Stimulated activated CD8-positive, alpha-beta memory T cell treated with anti-CD3 and anti-CD28 coated beads, Interleukin-4, amount 100 ng/mL, for 4 hours (primary cell): Measurements from ENCODE around the gene MGMT.

Experiments
- DNase-seq, 2 donors: peaks; one replicate each; pipeline ENCODE4 v3.0.0-alpha.2; 2020; ENCODE audit warnings: low read depth in 2 of 2, low spot score in 1 of 2

Gene MGMT

DNA sequence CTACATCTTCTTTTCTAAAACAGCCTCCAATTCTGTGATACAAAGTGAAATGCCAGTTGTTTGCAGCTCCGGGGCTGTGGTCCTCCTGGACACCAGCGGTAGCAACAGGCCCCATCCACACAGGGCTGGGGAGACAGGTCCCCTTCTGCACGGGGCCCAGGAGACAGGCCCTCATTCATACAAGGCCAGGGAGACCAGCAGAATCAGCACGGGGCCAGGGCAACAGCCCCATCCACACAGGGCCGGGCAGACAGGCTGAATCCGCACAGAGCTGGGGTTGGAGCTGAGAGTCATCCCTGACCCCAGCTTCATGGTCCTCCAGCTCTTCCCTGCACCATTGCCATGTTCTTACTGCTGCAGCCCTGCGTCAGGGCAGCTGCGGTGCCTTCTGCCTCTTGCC is 238.6 kb downstream of the MGMT start:
- no peak for DNase-seq

DNA sequence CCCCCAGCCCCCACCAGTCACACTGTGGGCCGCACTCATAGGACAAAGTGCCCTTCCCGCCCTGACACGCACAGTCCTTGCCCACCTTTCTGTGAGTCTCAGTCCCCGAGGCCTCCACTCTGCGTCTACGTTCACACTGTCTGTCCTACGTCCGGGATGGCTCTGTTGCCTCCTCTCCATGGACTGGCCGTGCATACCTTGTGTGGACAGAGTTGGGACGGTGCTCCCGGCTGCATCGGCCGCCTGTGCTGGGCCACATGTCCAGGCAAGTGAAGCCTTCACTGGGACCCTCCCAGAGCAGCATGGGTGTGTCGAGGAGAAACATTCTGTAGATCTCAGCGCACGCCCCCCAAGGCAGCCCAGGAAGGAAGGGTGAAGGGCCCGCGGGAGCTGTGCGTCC is 239.0 kb downstream of the MGMT start:
- DNase-seq = no peak

DNA sequence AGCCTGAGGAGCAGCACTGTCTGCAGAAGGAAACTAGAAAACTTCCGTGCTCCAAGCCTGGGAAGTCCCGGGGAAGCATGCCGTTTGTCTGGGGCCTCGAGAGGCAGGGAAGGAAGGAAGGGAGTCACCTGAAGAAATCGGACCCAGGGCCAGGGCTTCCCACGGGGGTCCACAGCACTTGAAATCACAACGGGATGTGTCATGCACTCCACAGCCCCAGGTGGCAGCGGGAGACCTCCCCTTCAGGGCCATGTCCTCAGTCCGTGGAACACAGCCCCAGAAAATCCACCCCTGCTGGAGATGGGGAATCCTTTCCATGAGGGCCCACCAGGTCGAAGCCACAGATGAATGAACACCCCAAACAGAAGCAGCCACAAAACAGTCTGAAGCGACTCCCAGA is 239.5 kb downstream of the MGMT start:
- DNase-seq = no peak

DNA sequence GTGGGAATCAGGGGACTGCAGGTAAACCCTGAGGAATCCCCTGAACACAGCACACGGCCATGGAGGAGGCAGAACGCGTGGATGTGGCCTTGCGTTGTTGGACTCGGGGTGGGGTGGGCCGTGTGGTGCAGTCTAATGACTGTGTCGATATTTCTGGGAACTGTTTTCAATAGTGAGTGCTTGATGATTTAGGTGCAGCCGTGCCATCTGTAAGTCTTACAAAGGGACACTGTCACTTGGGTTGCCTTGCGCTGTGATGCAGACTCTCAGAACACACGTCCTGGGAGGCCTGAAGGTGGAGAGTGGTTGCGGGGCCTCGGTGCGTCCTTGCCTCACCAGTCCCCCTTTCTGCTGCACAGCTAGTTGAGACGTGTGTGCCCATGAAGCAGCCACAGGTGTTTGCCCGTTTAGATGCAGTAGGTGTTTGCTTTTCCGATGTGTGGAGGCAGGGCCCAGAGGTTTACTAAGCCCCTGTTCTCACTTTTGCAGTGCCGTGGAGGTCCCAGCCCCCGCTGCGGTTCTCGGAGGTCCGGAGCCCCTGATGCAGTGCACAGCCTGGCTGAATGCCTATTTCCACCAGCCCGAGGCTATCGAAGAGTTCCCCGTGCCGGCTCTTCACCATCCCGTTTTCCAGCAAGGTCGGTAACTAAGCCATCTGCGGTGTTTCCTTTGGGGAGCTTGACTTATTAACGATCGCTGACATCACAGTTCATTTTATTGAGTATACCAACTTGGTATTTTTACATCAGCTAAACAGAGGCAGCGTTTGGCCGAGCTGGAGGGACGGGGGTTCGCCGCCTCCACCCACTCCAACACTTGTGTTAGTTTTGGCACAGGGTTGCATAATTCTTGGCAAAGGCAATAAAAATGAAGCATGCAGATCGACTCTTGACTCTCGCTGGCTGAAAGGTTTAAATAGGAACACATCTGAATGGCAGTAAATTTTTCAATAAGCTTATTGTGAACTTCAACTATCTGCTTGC is 240.7 kb downstream of the MGMT start:
- DNase-seq = no peak

DNA sequence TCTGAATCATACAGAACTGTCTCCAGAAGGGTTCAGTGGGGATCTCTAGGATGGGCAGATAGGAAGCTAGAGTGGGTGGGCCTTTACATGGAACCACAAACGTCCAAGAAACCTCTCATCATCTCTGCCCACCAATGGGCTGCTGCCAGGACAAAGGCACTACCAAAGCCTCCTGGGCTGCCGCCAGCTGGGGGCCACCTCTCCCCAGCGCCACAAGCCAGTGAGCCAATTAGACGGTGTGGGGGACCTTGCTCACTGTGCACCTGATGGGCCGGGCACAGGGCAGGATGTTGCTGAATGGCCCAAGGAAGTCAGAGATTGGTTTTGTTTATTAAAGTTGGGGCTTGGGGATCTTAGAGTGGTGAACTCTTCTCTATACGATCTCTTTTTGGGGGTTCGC is 242.1 kb downstream of the MGMT start:
- no peak for DNase-seq

DNA sequence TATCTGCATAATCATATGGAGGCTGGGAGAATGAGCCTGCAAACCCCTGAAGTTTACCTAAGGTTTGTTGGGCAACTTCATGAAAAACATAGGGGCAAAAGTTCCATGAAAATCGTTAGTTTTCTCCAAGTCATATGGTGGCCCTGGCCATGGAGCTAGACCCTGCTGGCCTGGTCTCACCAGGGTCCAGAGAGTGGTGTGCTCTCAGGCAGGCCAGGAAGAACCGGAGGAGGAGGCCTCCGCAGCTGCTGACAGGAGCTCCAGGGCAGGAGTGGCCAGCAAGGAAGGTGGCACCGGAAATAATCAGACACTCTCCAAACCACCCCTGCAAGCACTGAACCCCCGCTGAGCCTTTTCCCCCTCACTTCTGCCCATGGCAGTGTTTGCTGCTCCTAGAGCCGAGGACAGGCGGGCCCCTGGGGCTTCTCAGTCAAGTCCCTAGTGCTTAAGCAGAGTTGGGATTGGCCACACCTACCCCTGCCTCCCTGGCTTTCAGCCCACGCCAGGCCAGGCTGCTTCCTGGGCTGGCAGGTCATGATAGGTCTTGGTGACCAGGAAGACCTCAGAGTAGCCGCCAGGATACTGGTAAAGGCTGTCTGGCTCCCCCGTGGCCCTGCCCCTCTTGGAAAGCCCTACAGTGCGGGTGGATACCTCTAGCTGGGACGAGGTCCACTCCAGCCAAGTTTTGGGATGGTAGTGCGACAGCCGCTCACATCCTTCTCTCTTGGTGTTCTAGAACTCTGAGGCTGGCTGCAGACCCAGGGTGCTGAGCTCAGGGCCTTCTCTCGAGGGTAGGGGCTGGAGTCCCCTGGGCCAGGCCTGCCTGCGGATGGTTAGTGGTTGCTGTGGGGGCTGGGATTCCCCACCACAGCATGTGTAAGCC is 242.8 kb downstream of the MGMT start:
- no peak for DNase-seq

DNA sequence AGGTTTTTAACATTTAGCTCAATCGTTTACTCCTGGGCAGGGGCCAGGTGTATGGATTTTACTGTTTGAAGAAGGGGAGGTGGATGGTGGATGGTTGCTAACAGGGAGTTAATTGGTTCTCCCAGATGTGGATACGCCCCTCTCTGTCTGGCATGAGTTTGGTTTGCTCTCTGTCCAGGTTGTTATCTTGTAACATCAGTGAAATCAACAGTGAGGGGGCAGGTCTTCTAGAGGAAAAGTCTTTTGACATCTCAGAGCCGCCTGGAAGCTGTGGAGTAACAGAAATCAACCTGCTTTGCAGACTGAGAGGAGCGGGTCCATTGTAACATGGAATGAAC is 243.4 kb downstream of the MGMT start:
- DNase-seq = no peak

DNA sequence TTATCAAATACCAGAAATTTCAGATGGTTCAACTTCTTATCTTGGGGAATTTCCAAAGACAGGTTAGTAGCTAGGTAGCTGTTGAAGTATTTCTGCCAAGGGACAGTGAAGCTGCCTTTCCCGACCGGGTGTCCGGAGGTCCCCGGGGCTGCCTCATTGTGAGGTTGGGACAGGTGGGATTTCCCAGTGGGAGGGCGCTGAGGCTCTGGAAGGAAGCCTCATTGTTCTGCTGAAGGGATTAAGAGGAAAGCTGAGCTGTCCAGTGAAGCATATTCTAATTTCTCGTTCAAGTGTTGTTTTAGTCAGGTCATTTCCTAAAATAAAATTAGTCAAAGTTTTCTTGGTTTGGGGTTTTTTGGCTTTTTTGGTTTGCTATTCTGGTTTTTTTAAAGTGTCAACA is 244.2 kb downstream of the MGMT start:
- DNase-seq = no peak

DNA sequence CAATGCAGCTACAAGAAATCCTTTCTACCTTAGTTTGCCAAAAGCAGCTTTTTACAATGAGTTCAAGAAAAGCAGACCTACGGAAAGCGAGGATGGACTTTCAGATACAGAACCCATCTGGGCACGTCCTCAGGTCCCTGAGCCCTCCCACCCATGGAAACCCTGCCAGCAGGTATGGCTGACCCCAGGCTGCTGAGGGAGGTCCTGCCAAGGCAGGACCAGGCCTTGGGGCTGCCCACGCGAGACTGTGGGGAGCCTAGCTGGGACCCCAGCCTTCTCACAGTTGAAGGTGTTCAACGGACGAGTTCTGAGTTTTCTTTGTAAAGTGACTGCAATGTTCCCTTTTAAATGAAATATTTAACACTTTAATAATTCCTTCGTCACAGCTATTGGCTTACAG is 245.0 kb downstream of the MGMT start:
- DNase-seq = no peak

DNA sequence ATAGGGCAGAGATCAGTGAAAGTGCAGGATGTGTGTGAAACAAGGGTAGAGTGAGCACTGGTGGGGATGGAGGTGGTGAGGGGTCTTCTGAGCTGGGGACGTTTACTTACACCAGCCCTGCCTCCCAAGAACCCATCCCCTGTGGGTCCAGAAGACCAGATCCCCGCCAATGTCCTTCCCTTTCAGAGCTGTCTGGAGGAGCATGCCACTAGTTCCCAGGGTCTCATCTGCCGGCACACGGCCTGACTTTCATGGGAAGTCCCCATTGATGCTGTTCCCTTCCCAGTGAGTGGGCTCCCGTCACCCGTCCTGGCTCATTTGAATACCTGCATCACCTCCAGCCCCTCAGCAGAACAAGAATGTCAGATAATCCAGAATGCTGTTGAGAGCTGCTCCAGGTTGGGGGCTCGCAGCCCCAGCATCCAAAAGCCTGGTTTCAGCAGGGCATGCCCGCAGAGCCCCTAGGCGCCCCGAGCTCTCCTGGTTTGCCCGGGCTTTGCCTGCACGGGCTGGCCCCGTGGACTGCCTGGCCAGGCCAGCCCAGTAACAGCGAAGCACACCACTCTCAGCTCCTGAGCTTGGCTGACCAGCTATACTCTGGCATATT is 246.7 kb downstream of the MGMT start:
- no peak for DNase-seq

DNA sequence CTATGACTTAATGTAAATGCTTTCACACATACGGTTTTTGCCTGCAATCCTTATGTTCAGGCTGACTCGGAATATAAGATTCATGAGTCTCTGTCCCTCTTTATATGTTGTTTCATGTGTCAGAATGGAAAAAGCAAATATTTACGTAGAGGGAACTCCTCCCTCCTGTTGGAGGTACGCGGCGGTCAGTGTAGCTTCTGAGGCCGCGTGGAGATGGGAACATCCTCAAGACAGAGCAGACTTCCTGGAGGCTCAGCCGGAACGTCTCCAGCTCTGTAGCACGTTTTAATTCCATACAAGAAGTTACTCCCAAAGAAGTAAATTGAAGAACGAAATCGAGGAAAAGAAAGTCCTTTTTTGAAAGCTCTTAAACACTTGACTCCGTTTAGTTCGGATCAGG is 248.8 kb downstream of the MGMT start:
- DNase-seq = no peak

DNA sequence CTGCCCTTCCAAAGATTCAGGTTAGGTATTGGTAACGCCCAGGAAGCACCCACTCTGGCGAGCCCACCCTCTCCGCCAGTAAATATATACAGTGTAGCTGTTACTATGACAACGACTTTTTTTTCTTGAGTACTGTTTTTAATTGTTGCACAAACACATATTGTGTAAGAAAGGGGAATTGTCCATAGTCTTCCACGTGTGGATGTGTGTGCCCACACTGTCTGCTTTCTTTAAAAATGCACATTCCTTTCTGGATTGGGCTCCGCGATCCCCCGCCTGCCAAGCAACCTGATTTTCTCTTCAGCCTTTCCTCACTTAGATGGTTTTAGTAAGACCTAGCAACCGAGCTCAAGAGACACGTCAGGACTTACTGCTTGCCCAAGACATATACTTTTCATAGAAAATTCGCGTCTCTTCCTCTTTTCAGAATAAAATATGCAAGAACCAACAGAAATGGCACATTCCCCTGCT is 249.2 kb downstream of the MGMT start:
- DNase-seq = no peak

DNA sequence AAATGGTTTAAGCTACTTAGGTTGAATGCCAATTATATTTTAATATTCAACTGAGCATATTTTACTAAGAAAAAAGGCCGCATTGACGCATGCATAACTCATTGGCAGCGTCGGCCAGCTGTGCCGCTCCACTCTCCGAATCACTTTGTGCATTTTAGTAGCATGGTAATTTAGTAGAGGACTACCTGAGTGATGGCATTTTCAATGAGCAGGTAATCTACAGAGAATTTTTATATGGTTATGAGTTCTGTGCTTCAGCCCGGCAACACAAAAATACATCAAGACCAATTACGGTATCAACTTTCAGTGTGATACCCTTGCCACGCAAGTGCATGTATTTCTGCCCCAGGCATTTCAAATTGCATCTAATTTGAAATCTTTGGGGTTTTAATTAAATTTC is 249.8 kb downstream of the MGMT start:
- DNase-seq = no peak

DNA sequence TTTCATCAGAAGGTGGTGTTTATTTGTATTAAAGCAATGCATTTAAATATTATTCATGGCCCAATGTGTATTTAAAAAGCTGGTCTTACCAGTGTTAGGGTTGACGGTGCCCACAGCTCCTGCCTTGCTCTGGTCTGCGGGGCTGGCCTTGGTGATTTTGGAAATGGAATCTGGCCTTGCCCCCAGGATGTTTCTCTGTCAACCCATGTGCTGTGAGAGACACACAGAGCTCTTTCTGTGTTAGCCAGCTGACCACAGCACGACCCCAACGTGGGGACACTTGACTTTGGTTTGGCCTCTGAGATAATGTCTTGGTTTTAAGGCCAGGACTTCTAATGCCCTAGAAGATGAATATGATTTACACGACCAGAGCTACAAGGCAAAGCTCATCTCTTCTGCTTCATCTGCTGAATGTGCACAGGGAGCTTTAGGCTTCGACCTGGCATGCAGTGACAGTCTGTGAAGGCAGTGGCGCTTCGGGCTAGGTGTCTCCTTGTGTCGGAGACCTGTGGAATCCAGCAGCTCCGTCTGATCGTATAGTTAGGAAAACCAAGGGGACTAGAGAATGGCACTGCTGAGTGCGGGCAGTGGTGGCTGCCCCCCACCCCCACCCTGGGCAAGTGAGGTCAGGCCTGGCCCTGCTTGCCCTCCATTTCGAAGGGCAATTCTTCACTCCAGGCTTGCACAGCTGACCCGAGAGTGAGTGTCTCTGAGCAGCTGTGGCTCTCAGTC is 250.9 kb downstream of the MGMT start:
- no peak for DNase-seq

DNA sequence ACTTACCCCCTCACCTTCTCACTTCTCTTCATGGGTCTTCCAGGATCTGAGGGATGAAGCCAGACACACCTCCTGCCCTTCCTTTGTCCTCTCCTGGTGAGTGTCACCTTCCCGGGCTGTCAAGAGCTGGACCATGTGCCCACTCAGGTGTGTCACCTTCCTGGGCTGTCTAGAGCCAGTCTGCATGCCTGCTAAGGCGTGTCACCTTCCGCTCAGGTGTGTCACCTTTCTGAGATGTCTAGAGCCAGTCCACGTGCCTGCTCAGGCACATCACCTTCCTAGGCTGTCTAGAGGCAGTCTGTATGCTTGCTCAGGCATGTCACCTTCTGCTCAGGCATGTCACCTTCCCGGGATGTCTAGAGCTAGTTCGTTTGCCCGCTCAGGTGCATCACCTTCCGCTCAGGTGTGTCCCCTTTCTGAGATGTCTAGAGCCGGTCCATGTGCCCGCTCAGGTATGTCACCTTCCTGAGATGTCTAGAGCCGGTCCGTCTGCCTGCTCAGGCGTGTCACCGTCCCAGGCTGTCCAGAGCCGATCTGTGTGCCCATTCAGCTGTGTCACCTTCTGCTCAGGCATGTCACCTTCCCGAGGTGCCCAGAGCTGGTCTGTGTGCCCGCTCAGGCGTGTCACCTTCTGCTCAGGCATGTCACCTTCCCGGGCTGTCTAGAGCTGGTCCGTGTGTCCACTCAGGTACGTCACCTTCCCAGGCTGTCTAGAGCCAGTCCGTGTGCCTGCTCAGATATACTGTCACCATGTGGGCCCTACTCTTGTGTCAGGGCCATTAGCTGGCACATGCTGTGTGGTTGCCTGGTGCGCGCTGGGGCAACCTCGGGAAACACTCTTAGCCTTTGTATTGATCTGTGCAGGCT is 251.7 kb downstream of the MGMT start:
- no peak for DNase-seq

DNA sequence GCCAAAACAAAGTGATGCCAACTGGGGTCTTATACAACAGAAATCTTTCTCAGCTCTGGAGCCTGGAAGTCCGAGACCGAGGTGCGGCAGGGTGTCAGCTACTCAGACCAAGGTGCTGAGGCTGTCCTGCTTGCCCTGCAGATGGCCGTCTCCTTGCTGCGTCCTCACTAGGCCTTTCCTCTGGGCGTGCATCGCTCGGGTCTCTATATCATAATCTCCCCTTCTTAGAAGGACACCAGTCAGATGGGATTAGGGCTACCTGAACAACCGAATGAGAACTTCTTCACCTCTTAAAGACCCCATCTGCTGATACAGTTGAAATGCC is 252.3 kb downstream of the MGMT start:
- DNase-seq = no peak

DNA sequence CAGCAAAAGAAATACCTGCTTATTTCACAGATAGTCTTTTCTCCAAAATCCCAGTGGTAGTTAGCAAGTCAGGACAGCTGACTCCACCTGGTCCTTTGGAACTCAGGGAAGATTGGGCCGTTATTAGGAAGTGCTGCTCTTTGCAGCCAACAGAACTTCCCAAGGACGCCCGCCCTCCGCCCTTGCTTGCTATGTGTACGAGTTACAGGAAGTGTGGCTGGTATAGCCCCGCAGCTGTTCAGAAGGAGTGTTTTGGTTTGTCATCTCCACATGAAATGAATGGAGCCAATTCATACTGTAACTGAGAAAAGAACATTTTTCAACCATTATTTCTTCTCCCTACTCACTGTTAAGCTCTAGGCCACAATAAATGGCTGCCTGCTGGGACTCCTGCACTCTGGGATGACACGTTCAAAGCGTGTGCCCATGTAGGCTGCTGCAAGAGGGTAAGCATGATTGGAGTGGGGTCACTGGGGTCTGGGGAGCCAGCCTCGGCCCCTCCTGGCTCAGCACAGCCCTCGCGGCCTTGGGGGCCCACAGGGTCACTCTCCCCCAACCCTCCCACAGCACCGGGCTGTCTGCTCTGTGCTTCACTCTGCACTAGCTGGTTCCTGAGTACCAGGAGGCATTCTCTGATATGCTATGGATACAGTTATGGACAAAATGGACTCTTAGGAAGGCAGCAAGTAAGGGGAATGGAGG is 253.0 kb downstream of the MGMT start:
- DNase-seq = no peak

DNA sequence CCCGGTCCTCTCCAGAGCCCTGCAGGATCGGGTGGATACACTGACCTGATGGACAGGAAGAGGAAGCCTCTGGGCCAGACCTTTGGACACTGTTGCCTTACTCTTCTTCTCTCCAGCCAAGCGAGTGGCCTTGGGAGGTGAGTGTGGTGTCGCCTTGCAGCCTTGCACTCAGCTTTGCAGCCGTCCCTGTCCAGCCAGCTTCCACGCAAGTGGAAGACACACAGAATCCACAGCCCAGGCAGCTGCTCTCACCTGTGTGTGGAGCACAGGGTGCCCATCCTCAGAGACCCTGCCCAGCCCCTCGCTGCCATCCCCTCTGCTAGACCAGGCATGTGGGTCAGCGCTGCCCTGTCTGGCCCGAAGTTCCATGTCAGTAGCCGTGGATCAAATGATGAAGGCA is 258.0 kb downstream of the MGMT start:
- DNase-seq = no peak

DNA sequence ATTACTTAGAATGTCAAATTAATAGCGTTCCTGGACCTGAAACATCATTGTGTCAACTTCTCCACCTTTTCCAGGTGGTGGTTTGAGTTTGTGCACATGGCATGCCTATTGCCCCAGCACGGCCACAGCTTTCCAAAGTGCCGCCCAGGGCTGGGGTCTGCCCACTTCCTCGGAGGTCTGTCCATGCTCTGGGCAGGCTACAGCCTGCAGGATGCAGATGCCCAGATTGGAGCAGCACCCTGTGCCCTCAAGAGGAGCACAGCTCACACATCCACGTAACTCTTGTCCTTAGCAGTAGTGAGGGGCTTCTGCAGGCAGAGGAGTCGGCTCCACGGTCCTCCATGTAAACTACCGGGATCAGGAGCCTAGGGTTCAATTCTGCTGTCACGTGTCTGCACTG is 258.4 kb downstream of the MGMT start:
- no peak for DNase-seq
